GM06990 (cell line): ENCODE measurements around the gene DDX10.

Source experiments
- DNase-seq: peaks from one replicate; pipeline ENCODE4 v3.0.0-alpha.2; 2011; ENCODE audit not compliant: insufficient read length; ENCODE audit errors: extremely low read depth
- H3K27me3 ChIP-seq: replicated peaks from 2 replicates; pipeline ENCODE4 v1.6.0; 2011; ENCODE audit warnings: low read length; ENCODE audit not compliant: control insufficient read depth, insufficient read depth
- H3K36me3 ChIP-seq: 2 replicates; pipeline ENCODE4 v1.5.1; 2011; ENCODE audit warnings: low read length; ENCODE audit not compliant: control insufficient read depth, insufficient read depth
- H3K4me3 ChIP-seq: replicated peaks from 2 replicates; pipeline ENCODE4 v1.5.1; 2011; ENCODE audit warnings: low read depth, mild to moderate bottlenecking, control low read depth, low read length
- TF ChIP-seq, protein P1 (sequence below): IDR thresholded peaks from 2 replicates; pipeline ENCODE4 v1.5.1; 2011; ENCODE audit warnings: low read length, control low read depth, mild to moderate bottlenecking, inconsistent platforms; ENCODE audit not compliant: insufficient read depth, poor library complexity, severe bottlenecking

The DDX10 gene

GRCh38 chr11:108912581-108912980 lies 247.7 kb downstream of the DDX10 start:
- TF ChIP-seq, protein P1, sequence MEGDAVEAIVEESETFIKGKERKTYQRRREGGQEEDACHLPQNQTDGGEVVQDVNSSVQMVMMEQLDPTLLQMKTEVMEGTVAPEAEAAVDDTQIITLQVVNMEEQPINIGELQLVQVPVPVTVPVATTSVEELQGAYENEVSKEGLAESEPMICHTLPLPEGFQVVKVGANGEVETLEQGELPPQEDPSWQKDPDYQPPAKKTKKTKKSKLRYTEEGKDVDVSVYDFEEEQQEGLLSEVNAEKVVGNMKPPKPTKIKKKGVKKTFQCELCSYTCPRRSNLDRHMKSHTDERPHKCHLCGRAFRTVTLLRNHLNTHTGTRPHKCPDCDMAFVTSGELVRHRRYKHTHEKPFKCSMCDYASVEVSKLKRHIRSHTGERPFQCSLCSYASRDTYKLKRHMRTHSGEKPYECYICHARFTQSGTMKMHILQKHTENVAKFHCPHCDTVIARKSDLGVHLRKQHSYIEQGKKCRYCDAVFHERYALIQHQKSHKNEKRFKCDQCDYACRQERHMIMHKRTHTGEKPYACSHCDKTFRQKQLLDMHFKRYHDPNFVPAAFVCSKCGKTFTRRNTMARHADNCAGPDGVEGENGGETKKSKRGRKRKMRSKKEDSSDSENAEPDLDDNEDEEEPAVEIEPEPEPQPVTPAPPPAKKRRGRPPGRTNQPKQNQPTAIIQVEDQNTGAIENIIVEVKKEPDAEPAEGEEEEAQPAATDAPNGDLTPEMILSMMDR = no peak
- Histone ChIP-seq H3K4me3 (no peak overlapping the region), H3K27me3 (no peaks in the 10 kb centered on the region), H3K36me3 (no peaks in the 10 kb centered on the region)
- DNase-seq = no peak

DNA sequence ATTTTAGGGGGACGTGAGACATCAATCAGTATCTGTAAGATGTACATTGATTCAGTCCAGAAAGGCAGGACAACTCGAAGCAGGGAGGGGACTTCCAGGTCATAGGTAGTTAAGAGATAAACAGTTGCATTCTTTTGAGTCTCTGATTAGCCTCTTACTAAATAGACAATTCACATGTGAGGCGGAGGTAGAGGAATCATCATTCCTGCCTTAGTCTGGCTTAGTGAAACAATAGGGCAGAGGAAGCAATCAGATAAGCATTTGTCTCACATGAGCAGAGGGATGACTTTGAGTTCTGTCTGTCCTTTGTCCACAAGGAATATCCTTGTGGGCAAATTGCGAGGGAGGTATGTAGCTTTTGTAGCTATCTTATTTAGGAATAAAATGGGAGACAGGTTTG lies 248.3 kb downstream of the DDX10 start:
- H3K4me3 ChIP-seq = no peak overlapping the region
- DNase-seq = no peak
- H3K36me3 ChIP-seq = no peaks in the 10 kb centered on the region
- no peaks in the 10 kb centered on the region for H3K27me3 ChIP-seq
- TF ChIP-seq, protein P1 = no peak

DNA sequence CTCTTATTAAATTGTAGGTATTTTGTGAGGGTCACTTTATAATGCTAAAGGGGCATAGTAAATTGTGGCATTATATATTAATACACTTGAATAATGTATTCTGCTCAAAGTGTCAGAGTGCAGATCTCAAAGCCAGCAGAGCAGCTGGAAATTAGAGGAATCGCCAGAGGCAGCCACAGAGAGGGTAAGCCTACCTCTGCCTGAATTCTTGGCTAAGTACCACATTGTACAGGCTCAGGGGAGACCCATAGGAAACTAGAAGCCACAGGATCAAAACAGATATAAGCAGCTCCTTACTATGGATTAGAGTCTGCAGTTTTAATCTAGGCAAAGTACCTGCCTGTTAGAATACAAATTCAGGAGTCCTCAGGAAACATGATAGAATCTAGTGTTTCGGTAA lies 249.3 kb downstream of the DDX10 start:
- no peaks in the 10 kb centered on the region for H3K36me3 ChIP-seq

GRCh38 chr11:108914981-108915380 lies 250.1 kb downstream of the DDX10 start:
- no peaks in the 10 kb centered on the region for H3K36me3 ChIP-seq
- no peaks in the 10 kb centered on the region for H3K27me3 ChIP-seq
- no peak overlapping the region for H3K4me3 ChIP-seq
- DNase-seq = no peak
- TF ChIP-seq, protein P1 = no peak

More for the DNA sequence above, 249.3 kb downstream of the DDX10 start:
- H3K4me3 ChIP-seq = no peak overlapping the region
- H3K27me3 ChIP-seq = no peaks in the 10 kb centered on the region
- DNase-seq = no peak
- TF ChIP-seq, protein P1 = no peak

DNA sequence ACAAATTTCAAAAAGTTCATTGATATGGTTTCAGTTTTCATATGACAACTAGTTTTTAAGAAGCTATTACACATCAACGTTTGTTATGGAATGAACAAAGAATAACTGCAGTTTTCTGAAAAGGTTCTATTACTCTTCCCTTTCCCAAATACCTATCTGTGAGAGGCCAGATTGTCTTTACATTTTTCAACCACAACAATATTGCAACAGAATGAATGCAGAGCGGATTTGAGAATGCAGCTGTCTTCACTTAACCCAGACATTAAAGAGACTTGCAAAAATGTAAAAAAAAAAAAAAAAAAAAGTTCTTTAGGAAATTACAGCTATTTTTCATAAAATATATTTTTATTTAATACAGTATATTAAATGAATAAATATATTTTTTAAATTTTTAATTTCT lies 250.8 kb downstream of the DDX10 start:
- TF ChIP-seq, protein P1 = no peak
- no peaks in the 10 kb centered on the region for H3K27me3 ChIP-seq
- no peak for DNase-seq

DNA sequence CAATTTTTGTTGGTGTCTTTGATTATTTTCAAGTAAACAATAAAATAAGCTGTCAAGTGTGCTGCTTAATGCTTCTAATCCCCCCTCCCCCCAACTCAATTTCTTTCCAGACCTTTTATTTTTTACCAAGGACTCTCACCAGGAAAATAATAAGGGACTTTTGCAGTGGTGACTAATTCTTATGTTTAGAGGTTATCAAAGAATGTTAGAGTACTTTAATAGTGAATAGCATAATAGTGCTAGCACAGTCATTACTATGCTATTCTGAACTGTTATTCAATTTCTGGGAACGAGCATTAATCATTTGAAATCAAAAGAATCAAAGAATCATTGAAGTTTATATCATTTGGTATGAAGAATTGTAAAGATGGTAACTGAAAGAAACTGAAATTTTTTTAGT lies 251.4 kb downstream of the DDX10 start:
- no peak for DNase-seq
- Histone ChIP-seq H3K36me3 (no peaks in the 10 kb centered on the region), H3K4me3 (no peak overlapping the region), H3K27me3 (no peaks in the 10 kb centered on the region)
- TF ChIP-seq, protein P1 = no peak

More for the DNA sequence above, 250.8 kb downstream of the DDX10 start:
- H3K36me3 ChIP-seq = no peaks in the 10 kb centered on the region
- no peak overlapping the region for H3K4me3 ChIP-seq
